HG03521 (cell line): ENCODE results near the gene PFKP.

ENCODE experiments used
- ATAC-seq: cut with Tn5 transposase; IDR thresholded peaks from one replicate; pipeline ENCODE4 v1.9.1; 2021; ENCODE audit warnings: mild to moderate bottlenecking, moderate library complexity; ENCODE audit not compliant: unreplicated experiment

The PFKP gene

DNA sequence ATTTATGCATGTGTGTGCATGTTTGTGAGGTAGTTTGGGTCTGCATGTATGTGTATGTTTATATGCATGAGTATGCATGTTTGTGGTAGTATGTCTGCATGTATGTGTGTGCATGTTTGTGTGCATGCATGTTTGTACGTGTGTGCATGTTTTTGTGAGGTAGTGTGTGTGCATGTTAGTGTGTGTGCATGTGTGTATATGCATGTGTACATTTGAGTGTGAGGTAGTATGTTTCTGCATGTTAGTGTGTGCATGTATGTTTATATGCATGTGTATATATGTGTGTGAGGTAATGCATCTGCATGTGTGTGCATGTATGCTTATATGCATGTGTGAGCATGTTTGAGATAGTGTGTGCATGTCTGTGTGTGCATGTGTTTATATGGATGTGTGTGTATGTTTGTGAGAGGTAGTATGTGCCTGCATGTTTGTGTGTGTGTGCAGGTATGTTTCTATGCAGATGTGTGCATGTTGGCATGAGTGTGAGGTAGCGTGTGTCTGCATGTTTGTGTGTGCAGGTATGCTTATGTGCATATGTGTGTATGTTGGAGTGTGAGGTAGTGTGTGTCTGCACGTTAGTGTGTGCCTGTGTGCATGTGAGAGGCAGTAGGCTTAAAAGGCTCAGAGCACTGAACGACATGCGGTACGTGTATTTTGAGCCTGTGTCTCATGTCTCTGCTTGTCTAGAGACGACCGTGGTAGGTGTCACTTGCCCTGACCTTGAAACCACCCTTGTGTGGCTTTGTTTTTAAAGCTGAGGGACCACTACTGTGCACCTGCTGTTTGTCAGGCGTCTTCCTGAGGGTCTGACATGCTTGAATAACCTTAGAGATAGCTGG lies 43.7 kb downstream of the PFKP start:
- ATAC-seq: no peak

DNA sequence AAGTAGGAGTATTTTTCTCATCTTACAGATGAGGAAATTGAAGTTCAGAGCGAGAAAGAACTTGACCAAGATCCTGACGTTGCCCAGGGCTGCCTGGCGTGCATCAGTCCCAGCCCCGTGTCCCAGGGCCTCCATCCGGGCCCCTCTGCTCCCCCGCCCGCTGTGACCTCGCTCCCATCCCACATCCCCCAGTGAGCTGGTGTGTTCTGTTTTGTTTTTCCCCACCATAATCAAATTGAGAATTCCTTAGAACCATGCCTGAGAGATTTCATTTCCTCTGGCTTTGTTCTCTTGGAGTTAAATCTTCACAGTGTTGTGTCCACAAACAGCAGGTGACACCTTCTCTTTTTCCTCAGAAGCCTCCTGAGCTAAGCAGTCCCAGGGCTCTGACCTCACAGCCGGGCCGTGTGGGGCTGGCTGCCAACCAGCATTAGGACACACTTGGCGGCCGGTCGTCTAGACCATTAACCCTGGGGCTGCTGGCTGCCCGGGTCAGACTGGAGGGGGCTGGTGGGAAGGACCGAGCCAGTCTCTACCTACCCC lies 44.3 kb downstream of the PFKP start:
- no peak for ATAC-seq

DNA sequence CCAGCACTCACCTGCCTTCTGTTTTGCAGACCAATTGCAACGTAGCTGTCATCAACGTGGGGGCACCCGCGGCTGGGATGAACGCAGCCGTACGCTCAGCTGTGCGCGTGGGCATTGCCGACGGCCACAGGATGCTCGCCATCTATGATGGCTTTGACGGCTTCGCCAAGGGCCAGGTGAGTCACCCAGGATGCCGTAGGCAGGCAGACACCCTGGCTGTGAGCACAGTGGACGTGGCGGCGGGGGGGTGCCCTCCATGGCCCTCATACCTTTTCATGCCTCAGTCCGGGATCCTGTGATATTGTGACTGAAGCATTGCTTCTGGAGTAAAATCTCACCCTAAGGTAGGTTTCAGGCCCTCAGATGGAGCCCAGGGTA lies 46.0 kb downstream of the PFKP start:
- ATAC-seq: no peak

DNA sequence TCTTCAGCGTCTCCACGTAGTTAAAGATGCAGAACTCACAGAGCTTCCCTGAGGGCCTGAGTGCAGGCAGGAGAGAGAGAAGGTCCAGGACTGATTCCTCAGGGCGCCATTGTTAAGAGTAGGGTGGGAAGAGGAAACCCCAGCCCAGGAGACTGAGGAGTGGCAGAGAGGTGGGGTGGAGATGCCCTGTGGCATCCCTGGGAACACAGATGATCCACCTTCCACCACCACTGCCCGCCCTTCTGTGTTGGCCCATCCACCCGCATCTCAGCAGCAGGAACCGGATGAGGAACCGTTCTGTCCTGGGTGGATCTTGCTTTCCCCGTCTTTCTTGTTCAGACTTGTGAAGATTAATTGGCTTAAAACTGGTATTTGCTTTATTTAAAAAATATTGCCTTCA lies 48.3 kb downstream of the PFKP start:
- no peak for ATAC-seq

DNA sequence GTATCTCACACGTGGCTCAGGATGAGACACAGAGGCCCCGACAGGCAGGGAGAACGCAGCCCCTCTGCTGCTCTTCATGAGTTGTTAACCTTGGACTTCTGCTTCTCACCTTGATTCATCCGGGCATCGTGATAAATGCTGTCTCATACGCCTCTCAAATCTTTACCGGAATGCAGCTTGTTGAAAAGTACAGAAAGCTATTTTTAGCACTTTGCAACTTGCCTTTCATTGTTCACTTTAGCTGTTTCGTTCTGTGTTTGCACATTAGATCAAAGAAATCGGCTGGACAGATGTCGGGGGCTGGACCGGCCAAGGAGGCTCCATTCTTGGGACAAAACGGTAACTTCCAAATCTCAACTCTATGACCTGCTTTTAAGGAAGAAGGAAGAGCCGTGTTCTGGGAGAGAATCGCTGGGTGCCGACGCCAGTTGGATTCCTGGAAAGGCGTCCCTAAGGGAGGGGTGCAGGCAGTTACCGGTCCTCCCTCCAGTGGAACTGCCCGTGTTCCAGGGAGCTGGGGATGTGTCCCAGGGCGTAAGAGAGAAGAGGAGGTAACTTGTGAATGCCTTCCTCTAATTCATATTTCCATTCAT lies 49.3 kb downstream of the PFKP start:
- ATAC-seq: no peak

DNA sequence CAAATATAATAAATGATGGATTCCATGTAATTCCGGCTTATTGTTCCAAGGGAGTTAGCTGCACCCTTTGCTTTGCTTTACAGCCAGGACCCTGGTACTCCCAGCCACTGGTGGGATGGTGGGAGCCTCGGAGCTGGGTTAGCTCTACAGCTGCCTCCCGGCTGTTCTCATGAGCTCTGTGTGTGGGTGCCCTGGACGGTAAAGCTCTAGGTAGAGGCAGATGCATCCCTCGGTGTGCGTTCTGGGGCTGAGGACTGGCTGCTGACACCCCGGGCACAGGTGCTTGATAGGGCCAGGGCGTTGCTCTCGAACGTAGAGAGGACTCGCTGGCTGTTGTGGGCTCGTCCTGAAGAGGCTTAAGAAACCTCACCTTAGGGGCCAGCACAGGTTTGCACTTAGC lies 50.1 kb downstream of the PFKP start:
- no peak for ATAC-seq

DNA sequence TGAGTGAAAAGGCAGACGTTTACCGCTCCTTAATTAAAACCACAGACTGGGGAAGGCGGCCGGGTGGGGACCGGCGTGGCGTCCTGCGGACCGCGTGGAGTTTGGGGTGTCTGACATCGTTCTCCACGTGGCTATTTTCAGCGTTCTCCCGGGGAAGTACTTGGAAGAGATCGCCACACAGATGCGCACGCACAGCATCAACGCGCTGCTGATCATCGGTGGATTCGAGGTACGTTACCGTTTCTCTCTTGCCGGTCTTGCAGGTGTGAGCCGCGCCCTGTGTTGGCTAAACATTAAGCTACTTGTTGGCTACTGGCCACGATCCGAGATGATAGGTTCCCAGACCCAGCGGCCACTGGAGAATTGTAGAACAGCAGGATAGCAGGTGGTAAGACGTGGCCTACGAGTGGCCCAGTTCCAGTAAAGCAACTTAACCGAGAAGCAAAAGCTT lies 51.3 kb downstream of the PFKP start:
- no peak for ATAC-seq

DNA sequence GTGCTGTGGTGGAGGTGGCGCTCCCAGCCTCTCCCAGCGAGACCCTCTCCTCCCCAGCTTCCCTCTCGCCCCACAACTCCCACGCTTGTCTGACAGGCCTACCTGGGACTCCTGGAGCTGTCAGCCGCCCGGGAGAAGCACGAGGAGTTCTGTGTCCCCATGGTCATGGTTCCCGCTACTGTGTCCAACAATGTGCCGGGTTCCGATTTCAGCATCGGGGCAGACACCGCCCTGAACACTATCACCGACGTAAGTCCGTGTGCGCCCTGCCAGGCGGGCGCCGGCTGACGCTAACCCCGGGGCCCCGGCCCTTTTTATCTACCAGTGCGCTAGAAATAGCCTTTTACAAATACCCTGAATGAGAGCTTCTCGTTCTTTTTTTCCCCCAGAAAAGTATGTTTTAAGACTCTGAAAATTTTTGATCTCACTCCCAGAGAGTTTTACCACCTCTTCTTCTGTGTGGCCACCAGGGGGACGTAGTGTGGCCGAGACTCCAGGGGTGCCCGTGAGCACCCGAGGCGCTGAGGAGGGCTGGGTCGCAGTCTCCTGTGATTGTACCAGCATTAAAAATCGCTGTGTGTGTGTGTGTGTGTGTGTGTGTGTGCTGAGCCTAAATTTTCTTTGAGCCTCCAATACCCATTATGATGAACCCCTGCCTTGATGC lies 52.6 kb downstream of the PFKP start:
- no peak for ATAC-seq

DNA sequence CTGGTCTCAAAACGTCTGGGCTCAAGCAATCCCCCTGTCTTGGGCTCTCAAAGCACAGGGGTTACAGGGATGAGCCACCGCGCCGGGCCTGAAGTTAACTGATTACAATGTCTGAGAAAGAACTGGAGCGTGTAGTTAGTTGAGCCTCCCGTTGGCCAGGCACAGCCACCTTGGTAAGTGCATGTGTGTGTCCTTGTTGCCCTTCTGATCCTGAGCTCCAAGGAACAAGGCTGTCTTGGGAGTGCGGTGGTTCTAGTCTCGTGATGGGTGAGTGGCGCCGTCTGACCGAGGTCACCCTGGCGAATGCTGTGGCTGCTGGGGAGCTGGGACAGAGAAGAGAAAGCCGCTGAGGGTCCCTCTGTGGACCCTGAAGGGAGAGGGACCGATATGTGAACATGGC lies 54.7 kb downstream of the PFKP start:
- ATAC-seq: no peak

DNA sequence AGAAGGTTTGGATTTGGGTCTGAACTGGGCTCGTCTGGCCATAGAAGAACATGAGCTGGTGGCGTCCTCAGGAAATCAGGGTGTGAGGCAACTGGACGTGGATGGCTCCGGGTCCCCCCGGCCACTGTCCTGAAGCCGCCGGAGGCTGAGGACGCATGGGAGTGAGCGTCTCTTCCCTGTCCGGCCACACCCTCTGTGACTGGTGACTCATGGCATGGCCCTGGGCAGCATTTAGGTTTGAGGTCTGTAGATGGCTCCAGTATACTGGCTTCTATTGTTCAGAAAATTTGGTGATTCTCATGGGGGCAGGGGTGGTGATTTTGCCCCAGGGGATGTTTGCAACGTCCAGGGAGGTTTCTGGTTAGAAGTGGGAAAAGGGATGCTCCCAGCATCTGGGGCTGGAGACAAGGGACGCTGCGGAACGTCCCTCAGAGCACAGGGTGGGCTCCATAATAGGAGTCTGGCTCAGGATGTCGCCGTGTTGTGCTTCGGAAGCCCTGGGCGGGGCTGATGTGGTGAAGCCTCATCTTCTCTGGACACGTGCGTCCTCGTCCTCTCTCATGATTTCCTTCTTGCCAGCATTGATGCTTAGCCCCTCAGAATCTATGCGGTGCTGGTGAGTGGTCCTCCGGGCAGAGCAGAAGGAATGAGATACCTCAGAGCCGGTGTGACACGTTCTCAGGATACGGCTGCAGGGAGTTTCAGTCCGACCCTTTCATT lies 55.3 kb downstream of the PFKP start:
- no peak for ATAC-seq

DNA sequence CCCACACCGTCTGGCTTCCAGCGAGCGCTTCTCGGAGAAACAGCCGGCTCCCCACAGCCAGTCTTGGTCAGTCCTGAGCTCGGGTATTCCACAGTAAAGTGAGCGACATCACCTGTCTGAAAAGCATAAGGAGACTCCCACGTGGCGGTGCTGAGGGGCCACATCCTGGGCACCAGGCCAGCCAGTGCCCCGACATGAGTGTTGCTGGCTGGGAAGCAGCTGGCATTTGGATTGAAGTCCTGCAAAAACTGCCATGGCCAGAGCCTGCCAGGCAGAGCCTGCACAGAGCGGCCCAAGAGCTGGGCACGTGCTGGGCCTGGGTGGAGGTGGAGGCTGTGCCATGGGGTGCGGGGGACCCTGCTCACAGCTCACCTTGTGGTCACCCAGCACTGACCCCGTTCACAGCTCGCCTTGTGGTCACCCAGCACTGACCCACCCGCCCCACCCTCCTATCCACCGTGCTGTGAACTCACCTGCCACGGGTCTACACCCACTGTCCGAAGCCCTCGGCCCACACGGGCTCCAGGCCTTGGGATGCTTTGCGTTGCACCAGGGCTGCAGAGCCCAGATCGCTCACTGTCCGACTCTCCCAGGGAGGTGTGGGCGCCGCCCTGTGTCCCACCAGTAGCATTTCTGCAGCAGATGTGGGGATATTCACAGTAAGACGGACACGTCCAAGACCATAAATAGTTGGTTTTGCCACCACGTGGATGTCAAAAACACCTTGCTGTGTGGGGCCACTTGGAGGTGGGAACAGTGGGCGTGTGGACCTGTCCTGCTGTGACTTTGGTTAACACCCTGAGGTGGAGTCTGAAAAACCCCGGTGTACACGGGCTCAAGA lies 56.4 kb downstream of the PFKP start:
- ATAC-seq: no peak

DNA sequence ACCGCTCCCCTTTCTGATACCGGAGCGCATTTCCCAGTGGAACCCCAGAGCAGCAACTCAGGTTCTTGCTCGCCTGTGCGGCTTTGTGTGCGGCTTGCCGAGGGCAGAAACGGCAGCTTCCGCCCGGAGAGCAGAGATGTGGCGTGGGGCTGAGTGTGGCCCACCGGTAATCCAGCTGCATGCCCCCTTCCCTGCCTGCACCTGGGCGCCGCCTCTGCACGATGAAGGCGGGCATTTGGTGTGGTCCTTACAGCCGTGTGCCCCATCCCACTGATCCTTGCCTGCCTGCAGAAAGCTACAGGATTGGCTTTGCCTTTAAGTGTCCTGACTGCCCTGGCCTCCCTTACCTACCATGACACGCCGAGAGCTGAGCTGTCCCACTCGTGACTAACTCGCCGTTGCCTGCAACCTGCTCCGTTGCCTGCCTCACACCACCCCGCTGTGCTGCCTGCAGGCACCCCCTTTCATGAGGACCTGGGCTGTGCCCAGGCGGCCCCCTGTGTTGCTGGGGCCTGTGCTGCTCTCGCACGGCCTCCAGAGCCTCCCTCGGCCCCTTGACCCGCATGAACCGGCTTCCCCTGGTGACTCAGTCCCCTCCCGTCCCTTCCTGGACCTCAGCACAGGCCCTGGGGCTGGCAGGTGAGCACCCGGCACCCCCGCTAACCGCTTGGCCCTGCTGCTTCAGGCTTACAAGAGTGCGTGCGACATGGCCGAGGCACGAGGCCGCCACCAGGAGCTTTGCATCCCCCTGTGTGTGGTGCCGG lies 57.2 kb downstream of the PFKP start:
- ATAC-seq: no peak

DNA sequence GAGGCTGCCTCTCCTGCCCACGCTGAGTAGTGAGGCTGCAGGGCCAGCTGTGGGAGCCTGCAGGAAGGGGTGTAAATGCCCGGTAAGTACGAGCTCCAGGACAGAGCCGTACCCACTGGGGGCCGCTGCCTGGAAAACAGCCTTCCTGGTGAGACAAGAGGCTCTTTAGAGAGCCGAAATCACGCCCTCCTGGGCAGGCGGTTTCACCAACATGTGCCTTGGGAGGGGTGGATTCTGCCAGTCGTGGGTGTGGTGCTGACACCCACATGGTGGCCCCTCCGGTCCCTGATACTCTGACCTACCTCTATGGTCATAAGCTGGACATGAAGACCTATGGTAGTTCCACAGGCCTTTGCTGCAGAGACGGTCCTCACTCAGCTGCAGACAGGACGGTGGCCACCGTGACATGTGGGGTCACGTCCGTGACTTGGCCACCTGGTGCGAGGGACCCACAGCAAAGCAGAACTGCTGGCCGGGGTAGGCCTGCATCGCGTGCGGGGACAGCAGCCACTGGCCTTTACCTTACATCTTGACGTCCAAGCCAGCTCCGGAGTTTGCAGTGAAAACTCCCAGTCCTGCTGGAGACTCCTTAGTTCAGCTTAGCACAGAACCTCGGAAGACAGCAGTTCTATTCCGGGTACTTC lies 58.3 kb downstream of the PFKP start:
- ATAC-seq: no peak

DNA sequence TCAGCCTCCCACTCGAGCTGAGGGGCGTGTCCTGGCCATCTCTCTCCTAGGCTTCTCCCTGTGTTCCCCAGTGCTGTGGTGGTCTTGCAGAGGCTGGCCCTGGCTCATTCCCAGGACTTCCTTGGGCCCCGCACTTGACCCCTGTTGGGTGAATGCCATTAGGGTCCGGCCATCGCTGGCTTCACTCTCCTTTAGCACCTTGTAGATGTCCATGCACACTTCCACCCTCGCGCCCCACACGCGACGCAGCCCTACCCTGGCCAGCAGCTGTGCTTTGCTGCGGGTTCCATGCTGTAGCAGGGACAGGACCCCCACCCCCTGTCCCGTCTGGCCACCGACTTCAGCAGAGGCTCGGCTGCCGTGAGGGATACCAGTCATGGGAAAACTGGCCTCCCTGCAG lies 58.9 kb downstream of the PFKP start:
- ATAC-seq: no peak

DNA sequence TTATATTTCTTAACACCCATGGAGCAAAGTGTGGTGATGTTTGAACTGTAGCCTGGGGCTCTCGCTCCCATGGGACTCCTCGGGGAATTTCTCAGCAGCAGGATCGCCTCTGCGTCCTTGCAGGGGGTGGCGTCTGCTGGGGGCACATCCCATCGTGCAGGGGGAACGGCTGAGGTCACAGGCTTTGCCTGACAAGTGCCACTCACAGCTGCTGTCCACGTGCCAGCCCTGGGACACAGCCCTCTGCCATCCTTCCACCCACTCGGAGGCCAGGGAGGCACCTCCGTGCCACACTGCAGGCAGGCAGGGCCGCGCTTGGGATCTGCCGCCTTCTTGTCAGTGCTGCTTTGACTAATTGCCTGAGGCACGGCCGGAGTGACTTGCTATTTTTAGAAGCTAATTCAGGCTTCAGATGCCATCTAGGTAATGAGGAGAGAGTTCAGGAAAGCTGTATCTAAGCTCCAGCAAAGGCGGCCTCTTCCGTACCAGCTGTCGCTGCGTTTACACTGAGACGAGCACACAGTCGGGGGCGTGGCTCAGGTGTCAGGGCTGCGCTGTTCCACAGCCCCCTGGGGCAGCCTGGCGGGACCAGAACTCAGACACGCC lies 59.5 kb downstream of the PFKP start:
- no peak for ATAC-seq

DNA sequence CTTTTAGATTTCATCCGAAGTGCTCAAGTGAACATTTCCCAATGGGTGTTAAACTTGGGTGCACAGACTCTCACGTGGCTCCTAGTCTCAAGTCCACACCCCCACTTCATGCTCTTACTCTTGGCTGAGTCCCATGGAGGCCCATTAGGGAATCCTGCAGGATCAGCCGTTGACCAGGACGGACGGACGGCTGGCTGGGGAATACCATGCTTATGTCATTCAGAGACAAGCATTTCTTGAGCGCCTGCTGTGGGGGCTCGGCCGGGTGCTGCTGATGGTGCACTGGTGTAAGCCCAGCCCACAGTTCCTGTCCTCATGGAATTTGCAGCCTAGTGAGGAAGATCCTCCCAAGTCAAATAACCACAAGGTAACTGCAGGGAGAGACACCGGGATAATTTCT lies 60.6 kb downstream of the PFKP start:
- no peak for ATAC-seq

DNA sequence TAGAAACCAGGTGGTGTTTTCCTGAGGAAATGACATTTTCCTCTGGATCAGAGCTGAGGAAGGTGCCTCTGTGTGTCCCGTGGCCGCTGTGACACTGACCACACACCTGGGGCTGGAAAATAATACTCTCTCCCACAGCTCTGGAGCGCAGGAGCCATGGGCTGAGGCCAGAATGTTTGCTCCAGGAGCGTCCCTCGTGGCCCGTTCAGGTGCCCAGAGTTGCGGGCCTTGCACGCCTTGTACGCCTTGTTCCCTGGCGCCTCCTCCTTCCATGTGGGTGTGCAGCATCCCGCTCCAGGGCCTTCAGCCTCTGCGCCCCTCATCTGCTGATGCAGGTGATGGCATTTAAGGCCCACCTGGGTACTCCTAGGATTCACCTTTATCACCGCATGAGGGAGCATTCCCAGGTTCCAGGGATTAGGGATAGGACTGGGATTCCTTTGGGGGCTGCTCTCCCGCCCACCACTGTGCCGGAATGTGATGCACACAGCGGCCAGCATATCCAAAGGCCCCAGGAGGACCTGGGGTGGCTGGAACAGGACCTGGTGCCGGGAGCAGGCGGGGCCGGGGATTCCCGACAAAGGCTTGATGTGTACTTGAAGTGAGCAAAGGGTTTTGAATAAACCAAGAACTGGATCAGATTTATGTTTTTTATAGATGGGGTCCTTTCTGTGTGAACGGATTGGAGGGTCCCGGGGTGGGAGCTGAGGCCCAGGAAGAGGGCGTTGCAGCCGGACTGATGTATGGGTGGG lies 61.2 kb downstream of the PFKP start:
- no peak for ATAC-seq
